Neural progenitor cell (in vitro differentiated cells): ENCODE results near the gene SLC35G2.

Experiments used
- EZH2 ChIP-seq: fragments of 200-600 bp; sonication (generic); IDR thresholded peaks from 2 replicates; pipeline ENCODE4 v1.6.1; 2017; ENCODE audit warnings: antibody characterized with exemption, mild to moderate bottlenecking, moderate library complexity
- EZH2phosphoT487 ChIP-seq: fragments of 200-600 bp; sonication (generic); IDR thresholded peaks from 2 replicates; pipeline ENCODE4 v1.6.1; 2017; ENCODE audit warnings: antibody characterized with exemption
- TF ChIP-seq, protein P1 (sequence below): fragments of 200-600 bp; sonication (generic); IDR thresholded peaks from 2 replicates; pipeline ENCODE4 v1.5.1; 2017; ENCODE audit warnings: antibody characterized with exemption, mild to moderate bottlenecking

DNA sequence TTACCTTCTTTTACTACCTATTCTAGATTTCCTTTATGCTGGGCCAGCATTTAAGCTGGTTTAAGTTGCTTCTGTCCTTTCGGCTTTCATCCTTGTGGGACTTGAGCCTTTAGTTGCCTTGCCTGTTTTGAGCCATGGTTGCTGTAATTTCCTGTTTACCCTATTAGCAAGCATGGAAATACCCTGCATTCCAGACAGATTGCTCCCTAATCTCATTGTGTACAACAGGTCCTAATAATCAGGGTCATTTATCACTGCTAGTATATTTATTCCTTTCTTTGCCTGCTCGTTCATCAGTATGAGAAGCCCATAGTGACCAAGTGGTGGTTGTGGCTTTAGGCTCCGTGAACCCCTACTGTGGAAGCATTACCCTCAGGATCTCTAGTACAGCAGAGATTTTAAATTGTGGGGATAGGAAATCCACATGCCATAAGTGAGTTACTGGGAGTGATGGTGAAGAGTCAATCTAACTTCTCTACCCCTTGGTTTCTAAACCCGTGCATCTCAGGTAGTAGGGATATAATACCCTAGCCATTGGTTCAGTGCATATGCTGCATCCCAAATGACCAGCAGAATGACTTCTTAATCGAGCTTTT, 75.0 kb downstream of the SLC35G2 start:
- TF ChIP-seq EZH2: no peak
- TF ChIP-seq, protein P1, sequence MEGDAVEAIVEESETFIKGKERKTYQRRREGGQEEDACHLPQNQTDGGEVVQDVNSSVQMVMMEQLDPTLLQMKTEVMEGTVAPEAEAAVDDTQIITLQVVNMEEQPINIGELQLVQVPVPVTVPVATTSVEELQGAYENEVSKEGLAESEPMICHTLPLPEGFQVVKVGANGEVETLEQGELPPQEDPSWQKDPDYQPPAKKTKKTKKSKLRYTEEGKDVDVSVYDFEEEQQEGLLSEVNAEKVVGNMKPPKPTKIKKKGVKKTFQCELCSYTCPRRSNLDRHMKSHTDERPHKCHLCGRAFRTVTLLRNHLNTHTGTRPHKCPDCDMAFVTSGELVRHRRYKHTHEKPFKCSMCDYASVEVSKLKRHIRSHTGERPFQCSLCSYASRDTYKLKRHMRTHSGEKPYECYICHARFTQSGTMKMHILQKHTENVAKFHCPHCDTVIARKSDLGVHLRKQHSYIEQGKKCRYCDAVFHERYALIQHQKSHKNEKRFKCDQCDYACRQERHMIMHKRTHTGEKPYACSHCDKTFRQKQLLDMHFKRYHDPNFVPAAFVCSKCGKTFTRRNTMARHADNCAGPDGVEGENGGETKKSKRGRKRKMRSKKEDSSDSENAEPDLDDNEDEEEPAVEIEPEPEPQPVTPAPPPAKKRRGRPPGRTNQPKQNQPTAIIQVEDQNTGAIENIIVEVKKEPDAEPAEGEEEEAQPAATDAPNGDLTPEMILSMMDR: no peak
- no peak for TF ChIP-seq EZH2phosphoT487
